HG03520 (cell line): ENCODE measurements around the gene APOL2.
"Not testable (repeated sequence)": the region's sequence is repeated elsewhere in the genome, so short reads cannot be mapped to it uniquely, and the experiment has no call there.

Experiments used
- ATAC-seq: cut with Tn5 transposase; IDR thresholded peaks from one replicate; pipeline ENCODE4 v1.9.1; 2021; ENCODE audit warnings: mild to moderate bottlenecking, moderate library complexity; ENCODE audit not compliant: unreplicated experiment

APOL2 gene

GRCh38 chr22:36225333-36225922 is 13.9 kb downstream of the APOL2 start:
- no peak for ATAC-seq

- no peak for ATAC-seq
Observed at GRCh38 chr22:36224245-36224644, 15.1 kb downstream of the APOL2 start.

GRCh38 chr22:36223504-36223903 is 15.8 kb downstream of the APOL2 start:
- ATAC-seq: no peak

- no peak for ATAC-seq
Observed at GRCh38 chr22:36222887-36223450, 16.4 kb downstream of the APOL2 start.

- ATAC-seq: no peak
Observed at GRCh38 chr22:36221799-36222751, 17.3 kb downstream of the APOL2 start.

GRCh38 chr22:36220451-36220921 is 18.8 kb downstream of the APOL2 start:
- ATAC-seq: no peak

GRCh38 chr22:36218648-36219193 is 20.6 kb downstream of the APOL2 start:
- ATAC-seq: no peak

GRCh38 chr22:36215981-36216380 is 23.3 kb downstream of the APOL2 start:
- no peak for ATAC-seq

GRCh38 chr22:36213586-36213985 is 25.7 kb downstream of the APOL2 start:
- ATAC-seq: no peak

GRCh38 chr22:36212901-36213300 is 26.4 kb downstream of the APOL2 start:
- ATAC-seq: no peak

- no peak for ATAC-seq
Observed at GRCh38 chr22:36211237-36211861, 28.0 kb downstream of the APOL2 start.

GRCh38 chr22:36210224-36210623 is 29.1 kb downstream of the APOL2 start:
- no peak for ATAC-seq

- not testable (repeated sequence) for ATAC-seq
Observed at GRCh38 chr22:36209488-36209908, 29.8 kb downstream of the APOL2 start.

- no peak for ATAC-seq
Observed at GRCh38 chr22:36208914-36209313, 30.4 kb downstream of the APOL2 start.

GRCh38 chr22:36208162-36208765 is 31.1 kb downstream of the APOL2 start:
- ATAC-seq: no peak

GRCh38 chr22:36206255-36206654 is 33.1 kb downstream of the APOL2 start:
- ATAC-seq: no peak

GRCh38 chr22:36205573-36205972 is 33.8 kb downstream of the APOL2 start:
- not testable (repeated sequence) for ATAC-seq

GRCh38 chr22:36204632-36205015 is 34.7 kb downstream of the APOL2 start:
- no peak for ATAC-seq

GRCh38 chr22:36204001-36204631 is 35.2 kb downstream of the APOL2 start:
- ATAC-seq: no peak

- ATAC-seq: not testable (repeated sequence)
Observed at GRCh38 chr22:36203441-36203840, 35.9 kb downstream of the APOL2 start.
